Duodenal mucosa (tissue), 2 donors: ENCODE results near the gene SCARF2.

ENCODE experiments used
- H3K27ac ChIP-seq: one replicate; pipeline ENCODE4 v1.7.0; 2013; ENCODE audit warnings: low read depth, low read length
- H3K27me3 ChIP-seq, 2 donors: one replicate each; pipeline ENCODE4 v1.7.0; 2013; ENCODE audit warnings: low read length in 2 of 2, control low read depth in 1 of 2; ENCODE audit not compliant: insufficient read depth in 2 of 2, control insufficient read depth in 1 of 2
- H3K36me3 ChIP-seq, 2 donors: one replicate each; pipeline ENCODE4 v1.7.0; 2013; ENCODE audit warnings: low read length in 2 of 2, control low read depth in 1 of 2; ENCODE audit not compliant: insufficient read depth in 2 of 2, control insufficient read depth in 1 of 2
- H3K4me1 ChIP-seq, 2 donors: one replicate each; pipeline ENCODE4 v1.7.0; 2013; ENCODE audit warnings: low read length in 2 of 2, control low read depth in 1 of 2; ENCODE audit not compliant: insufficient read depth in 2 of 2, control insufficient read depth in 1 of 2
- H3K4me3 ChIP-seq, 2 donors: one replicate each; pipeline ENCODE4 v1.7.0; 2013; ENCODE audit warnings: low read length in 2 of 2, low read depth in 1 of 2
- H3K9ac ChIP-seq, 2 donors: one replicate each; pipeline ENCODE4 v1.7.0; 2013; ENCODE audit warnings: low read length in 2 of 2, low read depth in 1 of 2
- H3K9me3 ChIP-seq, 2 donors: one replicate each; pipeline ENCODE4 v1.7.0; 2013; ENCODE audit warnings: low read length in 2 of 2, control low read depth in 1 of 2; ENCODE audit not compliant: control insufficient read depth in 1 of 2

SCARF2 gene

DNA sequence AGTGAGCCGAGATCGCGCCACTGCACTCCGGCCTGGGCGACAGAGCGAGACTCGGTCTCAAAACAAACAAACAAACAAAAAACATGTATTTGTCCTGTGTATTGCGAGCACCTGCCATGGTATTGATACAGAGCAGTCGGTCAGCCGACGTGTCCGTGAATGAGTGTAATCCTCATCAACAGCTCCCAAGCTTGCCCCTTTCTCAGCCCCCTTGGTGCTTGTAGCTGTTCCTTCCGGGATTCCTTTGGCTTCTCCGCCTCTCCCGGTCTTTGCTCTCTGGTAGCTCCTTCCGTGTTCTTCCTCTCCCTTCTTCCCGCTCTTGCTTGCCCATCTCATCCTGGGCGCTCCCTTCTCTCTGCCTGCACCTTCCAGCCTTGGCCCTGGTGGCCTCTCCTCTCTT is 32.7 kb downstream of the SCARF2 start:
- Histone ChIP-seq H3K27ac (no peak overlapping the region), H3K36me3 (peaks cover 3 to 43% of the 10 kb centered on the region in 2 donors), H3K4me1 (no peaks in the 10 kb centered on the region), H3K9me3 (no peaks in the 10 kb centered on the region), H3K9ac (no peak overlapping the region), H3K27me3 (no peaks in the 10 kb centered on the region), H3K4me3 (no peak overlapping the region)

DNA sequence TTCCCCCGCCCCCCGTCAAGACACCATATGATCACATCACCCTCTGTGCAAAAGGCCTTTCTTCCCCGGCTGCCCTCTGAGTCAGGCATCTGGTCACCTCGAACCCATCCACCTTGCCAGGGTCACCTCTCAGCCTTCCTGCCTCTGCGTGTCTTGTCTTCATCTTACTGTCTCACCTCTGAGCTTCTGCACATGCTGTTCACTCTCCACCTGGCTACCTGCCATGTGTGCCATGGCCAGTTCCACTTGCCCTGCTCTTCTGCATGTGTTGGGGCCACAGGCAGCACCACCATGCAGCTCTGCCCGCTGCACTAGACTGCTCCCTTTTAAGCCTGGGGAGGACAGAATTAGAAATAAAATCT is 33.9 kb downstream of the SCARF2 start:
- H3K4me3 ChIP-seq = no peak overlapping the region
- peaks cover 3 to 43% of the 10 kb centered on the region in 2 donors for H3K36me3 ChIP-seq
- no peaks in the 10 kb centered on the region for H3K4me1 ChIP-seq
- H3K9me3 ChIP-seq = no peaks in the 10 kb centered on the region
- H3K27ac ChIP-seq = no peak overlapping the region
- no peak overlapping the region for H3K9ac ChIP-seq
- no peaks in the 10 kb centered on the region for H3K27me3 ChIP-seq

DNA sequence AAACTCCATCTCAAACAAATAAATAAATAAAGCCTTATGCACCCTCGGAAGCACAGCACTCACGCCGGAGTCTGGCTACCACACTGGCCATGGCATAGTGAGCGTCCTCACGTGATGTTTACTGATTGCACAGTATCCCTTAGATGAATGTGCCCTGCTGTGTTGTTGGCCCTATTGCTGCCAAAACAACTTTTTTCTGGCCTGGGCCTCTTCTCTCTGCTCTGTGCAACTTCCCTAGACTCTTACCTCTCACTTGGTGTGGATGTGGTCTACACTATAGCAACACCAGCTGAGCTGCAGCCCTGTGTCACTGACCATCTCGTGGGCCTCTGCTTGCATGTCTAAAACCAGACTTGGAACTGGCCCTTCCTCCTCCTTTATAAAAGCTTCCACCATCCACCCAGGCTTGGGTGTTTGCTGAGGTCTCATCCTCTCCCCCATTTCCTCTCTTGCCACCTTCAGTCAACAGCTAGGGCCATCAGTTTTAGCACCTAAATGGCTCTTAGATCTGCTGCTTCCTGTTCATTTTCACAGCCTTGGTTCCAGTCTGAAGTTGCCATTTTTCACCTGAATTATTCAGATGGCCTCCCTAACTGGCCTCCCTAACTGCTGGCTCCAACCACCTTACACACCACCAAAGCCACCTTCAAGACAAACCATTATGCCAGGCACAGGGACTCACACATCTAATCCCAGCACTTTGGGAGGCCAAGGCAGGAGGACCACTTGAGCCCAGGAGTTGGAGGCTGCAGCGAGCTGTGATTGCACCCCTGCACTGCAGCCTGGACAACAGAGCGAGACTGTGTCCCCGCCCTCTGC is 34.5 kb downstream of the SCARF2 start:
- Histone ChIP-seq H3K36me3 (peaks cover 3 to 43% of the 10 kb centered on the region in 2 donors), H3K4me3 (no peak overlapping the region), H3K9ac (no peak overlapping the region), H3K27me3 (no peaks in the 10 kb centered on the region), H3K4me1 (no peaks in the 10 kb centered on the region), H3K9me3 (no peaks in the 10 kb centered on the region), H3K27ac (no peak overlapping the region)

DNA sequence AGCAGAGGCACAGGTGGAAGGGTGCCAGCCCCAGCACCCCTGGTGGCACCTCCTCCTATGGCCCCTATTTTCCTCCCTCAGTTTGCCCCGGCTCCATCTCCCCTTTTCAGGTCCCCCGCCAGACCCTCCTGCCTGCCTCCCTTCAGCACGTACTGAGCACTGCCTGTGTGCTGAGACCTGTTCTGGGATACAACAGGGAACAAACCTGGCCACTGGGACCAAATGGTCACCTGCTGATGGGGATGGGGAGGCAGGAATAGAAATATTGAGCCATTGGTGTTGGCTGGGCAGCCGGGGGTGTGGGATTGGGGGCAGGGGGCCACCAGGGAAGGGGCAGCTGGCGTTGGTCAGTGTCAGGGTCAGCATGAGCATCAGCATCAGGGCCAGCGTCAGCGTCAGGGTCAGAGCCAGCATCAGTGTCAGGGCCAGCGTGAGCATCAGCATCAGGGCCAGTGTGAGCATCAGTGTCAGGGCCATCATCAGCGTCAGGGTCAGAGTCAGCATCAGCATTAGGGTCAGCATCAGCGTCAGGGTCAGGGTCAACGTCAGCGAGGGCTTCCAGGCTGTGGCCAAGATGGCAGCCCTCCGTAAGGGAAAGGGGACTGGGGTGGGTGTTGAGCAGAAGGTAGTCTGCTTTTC is 36.1 kb downstream of the SCARF2 start:
- Histone ChIP-seq H3K27me3 (no peaks in the 10 kb centered on the region), H3K4me3 (no peak overlapping the region), H3K4me1 (no peaks in the 10 kb centered on the region), H3K27ac (no peak overlapping the region), H3K9ac (no peak overlapping the region), H3K36me3 (peaks cover 3 to 31% of the 10 kb centered on the region in 2 donors), H3K9me3 (no peaks in the 10 kb centered on the region)

DNA sequence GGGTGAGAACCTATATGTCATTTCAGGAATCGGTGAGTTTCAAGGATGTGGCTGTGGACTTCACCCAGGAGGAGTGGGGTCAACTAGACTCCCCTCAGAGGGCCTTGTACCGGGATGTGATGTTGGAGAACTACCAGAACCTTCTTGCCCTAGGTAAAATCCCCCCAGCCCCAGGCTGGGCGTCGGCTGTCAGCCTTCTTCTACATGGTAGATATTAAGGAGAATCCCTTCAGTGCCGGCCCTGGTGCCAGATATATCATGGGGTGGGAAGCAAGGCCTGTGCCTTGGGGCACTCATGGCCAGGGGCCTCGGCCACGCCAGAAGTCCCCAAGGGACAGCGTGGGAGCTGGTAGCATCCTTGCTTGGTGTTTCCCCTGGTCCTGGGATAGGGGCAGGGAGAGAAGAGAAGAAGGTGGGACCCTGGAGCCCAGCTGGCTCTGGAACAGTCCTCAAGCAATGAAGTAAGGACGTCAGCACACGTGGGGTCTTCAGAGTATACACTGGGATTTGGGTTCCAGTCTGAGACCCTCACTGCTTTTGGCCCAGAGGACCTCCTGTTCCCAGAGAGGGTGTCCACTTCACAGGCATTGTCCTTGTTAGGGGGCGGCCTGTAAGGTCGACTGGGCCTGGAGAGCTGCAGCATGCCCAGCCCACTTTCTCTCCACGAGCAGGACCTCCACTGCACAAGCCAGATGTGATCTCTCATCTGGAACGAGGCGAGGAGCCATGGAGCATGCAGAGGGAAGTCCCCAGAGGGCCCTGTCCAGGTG is 36.8 kb downstream of the SCARF2 start:
- peaks cover 0 to 4% of the 10 kb centered on the region in 2 donors for H3K4me1 ChIP-seq

DNA sequence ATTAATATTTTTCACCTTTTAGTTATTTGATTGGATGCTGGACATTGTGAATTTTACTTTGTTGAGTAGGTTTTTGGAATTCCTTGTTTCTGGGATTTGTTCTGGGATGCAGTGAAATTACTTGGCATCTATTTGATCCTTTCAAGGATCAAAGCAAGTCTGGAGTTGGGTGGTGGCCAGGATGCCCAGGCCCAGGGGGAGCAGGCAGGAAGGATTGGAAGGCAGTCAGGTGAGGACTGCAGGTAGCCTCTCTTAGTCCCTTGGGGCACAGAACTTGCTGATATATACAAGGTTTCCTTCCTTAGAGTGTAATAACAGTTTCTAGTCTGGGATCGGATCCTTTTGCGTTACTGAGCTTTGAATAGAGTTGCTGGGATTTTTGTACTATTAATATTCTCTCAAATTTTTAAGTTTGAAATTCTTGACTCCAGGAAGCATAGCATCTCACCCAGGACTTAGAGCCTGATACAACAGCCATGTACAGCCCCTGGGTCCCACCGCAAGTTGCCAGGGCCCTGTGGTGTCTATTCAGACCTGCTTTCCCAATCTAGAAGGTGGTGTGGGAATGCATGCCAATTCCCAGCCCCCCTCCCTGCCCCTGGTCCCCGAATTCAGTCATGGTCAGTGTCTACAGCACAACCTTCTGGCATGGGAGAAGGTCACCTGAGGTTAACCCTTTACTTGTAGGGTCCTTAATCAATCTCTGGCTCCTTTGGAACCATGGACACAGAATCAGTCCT is 37.6 kb downstream of the SCARF2 start:
- no peak overlapping the region for H3K9ac ChIP-seq
- no peak overlapping the region for H3K4me3 ChIP-seq
- no peaks in the 10 kb centered on the region for H3K9me3 ChIP-seq
- peaks cover 3 to 16% of the 10 kb centered on the region in 2 donors for H3K36me3 ChIP-seq
- peaks cover 0 to 11% of the 10 kb centered on the region in 2 donors for H3K4me1 ChIP-seq
- H3K27ac ChIP-seq = no peak overlapping the region
- H3K27me3 ChIP-seq = no peaks in the 10 kb centered on the region

More for the DNA sequence above, 36.8 kb downstream of the SCARF2 start:
- Histone ChIP-seq H3K4me3 (no peak overlapping the region), H3K27ac (no peak overlapping the region), H3K9ac (no peak overlapping the region), H3K27me3 (no peaks in the 10 kb centered on the region), H3K36me3 (peaks cover 3 to 24% of the 10 kb centered on the region in 2 donors), H3K9me3 (no peaks in the 10 kb centered on the region)

DNA sequence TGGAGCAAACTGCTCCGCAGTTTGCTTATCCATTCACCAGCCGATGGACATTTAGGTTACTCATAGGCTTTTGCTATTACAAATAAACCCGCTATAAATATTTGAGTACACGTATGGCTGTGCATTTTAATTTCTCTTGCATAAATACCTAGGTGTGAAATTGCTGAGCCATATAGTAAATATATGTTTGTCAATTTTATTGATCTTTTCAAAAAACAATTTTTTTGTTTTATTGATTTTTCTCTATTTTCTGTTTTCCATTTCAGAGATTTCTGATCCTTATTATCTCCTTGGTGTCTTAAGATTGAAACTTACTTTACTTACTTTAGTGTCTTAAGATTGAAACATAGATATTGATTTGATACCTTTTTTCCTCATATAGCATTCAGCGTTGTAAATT is 39.2 kb downstream of the SCARF2 start:
- Histone ChIP-seq H3K27me3 (no peaks in the 10 kb centered on the region), H3K9me3 (no peaks in the 10 kb centered on the region), H3K9ac (no peak overlapping the region), H3K36me3 (peaks cover 3 to 9% of the 10 kb centered on the region in 2 donors), H3K4me1 (peaks cover 3 to 21% of the 10 kb centered on the region in 2 donors), H3K4me3 (no peak overlapping the region), H3K27ac (no peak overlapping the region)

DNA sequence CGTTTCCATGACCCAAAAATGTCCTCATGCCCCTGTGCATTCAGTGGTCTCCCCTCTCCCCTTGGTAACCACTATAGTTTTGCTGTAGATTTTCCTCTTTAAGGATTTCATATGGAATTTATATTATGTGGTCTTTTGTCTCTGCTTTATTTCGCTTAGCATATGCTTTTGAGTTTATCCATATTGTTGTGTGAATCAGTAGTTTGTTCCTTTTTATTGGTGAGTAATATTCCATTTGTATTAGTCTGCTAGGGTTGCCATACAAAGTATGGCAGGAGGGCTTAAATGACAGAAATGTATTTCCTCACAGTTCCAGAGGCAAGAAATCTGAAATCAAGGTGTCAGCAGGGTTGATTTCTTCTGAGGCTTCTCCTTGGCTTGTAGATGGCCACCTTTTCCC is 40.1 kb downstream of the SCARF2 start:
- H3K4me1 ChIP-seq = peaks cover 6 to 24% of the 10 kb centered on the region in 2 donors
- H3K27me3 ChIP-seq = no peaks in the 10 kb centered on the region
- no peak overlapping the region for H3K27ac ChIP-seq
- no peak overlapping the region for H3K4me3 ChIP-seq
- H3K36me3 ChIP-seq = peaks cover 3 to 8% of the 10 kb centered on the region in 2 donors
- H3K9ac ChIP-seq = no peak overlapping the region
- H3K9me3 ChIP-seq = no peaks in the 10 kb centered on the region

DNA sequence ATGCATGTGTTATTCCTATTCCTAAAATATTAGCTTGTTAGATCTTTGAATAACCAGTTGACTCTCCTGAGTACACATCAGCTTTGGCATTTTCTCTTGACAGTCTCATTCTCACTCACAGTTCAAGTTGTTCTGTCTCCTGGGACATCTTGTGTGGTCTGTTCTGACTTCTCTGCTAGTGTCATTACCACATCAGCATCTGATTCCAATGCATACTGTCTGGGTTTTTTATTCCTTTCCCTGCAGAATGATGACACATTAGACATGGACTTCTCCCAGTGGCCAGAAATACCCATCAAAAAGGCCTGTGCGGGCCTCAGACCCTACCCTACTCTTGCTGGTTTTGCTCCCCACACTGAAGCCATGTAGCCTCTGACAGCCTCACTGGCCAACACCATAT is 41.0 kb downstream of the SCARF2 start:
- Histone ChIP-seq H3K9me3 (no peaks in the 10 kb centered on the region), H3K4me3 (no peak overlapping the region), H3K27me3 (no peaks in the 10 kb centered on the region), H3K36me3 (peaks cover 1 to 6% of the 10 kb centered on the region in 2 donors), H3K4me1 (peaks cover 6 to 24% of the 10 kb centered on the region in 2 donors), H3K27ac (no peak overlapping the region), H3K9ac (no peak overlapping the region)
